Heart right ventricle (tissue), 16 donors: ENCODE results near the gene SMARCAL1. TPM values are rescaled to one million over a fixed set of nuclear protein-coding genes. Genes with fewer than 3 reads are reported as not detected.
"Not testable (repeated sequence)": the region's sequence is repeated elsewhere in the genome, so short reads cannot be mapped to it uniquely, and the experiment has no call there.

ENCODE experiments used
- ATAC-seq, 8 donors: fragments of 200-7000 bp; cut with Tn5 transposase; one replicate each; pipeline ENCODE4 v1.9.1; 2020; ENCODE audit warnings: mild to moderate bottlenecking in 8 of 8, moderate library complexity in 8 of 8, moderate number of reproducible peaks in 1 of 8
- DNase-seq, 2 donors: peaks; one replicate each; pipeline ENCODE4 v3.0.0-alpha.2; 2020
- H3K27ac ChIP-seq, 10 donors: fragments of 200-600 bp; sonication (generic) in 2 of 10; one replicate each; pipeline versions ENCODE4 v1.5.0 to v1.8.0; 2020 to 2022; ENCODE audit warnings: mild to moderate bottlenecking in 3 of 10
- H3K27me3 ChIP-seq, 7 donors: fragments of 200-600 bp; one replicate each; pipeline ENCODE4 v1.8.0; 2021 to 2022; ENCODE audit warnings: mild to moderate bottlenecking in 2 of 7
- H3K36me3 ChIP-seq, 9 donors: fragments of 200-600 bp; sonication (generic) in 1 of 9; one replicate each; pipeline versions ENCODE4 v1.5.0 to v1.8.0; 2020 to 2022; ENCODE audit warnings: mild to moderate bottlenecking in 2 of 9
- H3K4me1 ChIP-seq, 9 donors: fragments of 200-600 bp; sonication (generic) in 1 of 9; one replicate each; pipeline versions ENCODE4 v1.5.0 to v1.8.0; 2020 to 2022; ENCODE audit warnings: mild to moderate bottlenecking in 4 of 9
- H3K4me3 ChIP-seq, 10 donors: fragments of 200-600 bp; sonication (generic) in 2 of 10; one replicate each; pipeline versions ENCODE4 v1.5.0 to v1.8.0; 2020 to 2022; ENCODE audit warnings: mild to moderate bottlenecking in 7 of 10, moderate library complexity in 2 of 10
- H3K9me3 ChIP-seq, 11 donors: fragments of 200-600 bp in 10 of 11; sonication (generic) in 2 of 11; one replicate each; pipeline versions ENCODE4 v1.5.0 to v1.8.0; 2013 to 2022; ENCODE audit warnings: mild to moderate bottlenecking in 2 of 11, control low read depth in 1 of 11, moderate library complexity in 1 of 11
- WGBS, 2 donors: extraction: QIAGEN DNeasy Blood & Tissue Kit; methylation state at CpG; one replicate each; pipeline ENCODE4 v1.1.7; 2013; ENCODE audit warnings: inconsistent platforms in 1 of 2; 5-methylcytosine and 5-hydroxymethylcytosine counted together
- intact Hi-C, 10 donors: fragments of 100-400 bp; cut with DNase I; formaldehyde crosslinking; loops; one replicate each; pipeline versions ENCODE4 v1.11.1 to v1.14.2; 2022
- polyA plus RNA-seq, 2 donors: library from polyadenylated mRNA; stranded (reverse); fragments of 200-250 nt; gene quantifications; one replicate each; pipeline ENCODE4 v1.2.3, GENCODE V29; 2013
- total RNA-seq, 10 donors: library from RNA; stranded (reverse); fragmentation: NEBNext Ultra II Directional in 3 of 10; extraction: Animal tissue kit (Norgen Biotek cat#: 25700) in 3 of 10; gene quantifications; one replicate each; pipeline versions ENCODE4 v1.2.1 to v1.2.4, GENCODE V29; 2021 to 2023
- TF ChIP-seq, protein P1 (sequence below), 9 donors: fragments of 200-600 bp; sonication (generic) in 2 of 9; IDR thresholded peaks; one replicate each; pipeline versions ENCODE4 v1.5.0 to v1.8.0; 2021 to 2022; ENCODE audit warnings: antibody characterized with exemption in 9 of 9, mild to moderate bottlenecking in 5 of 9, moderate library complexity in 1 of 9
- donor health status: Arrhythmogenic right ventricular cardiomyopathy.
- donor health status: ischemic (EF 13 %, LVEDD 7.1; RV severe dilation, severe dysfunction).
- donor health status: healthy with polysubstance abuse.
- donor health status: DM: no; HTN: yes; CAD: no.
- donor health status: DM: no; HTN: no; CAD: no.
- donor health status: ischemic (EF 25% LVEDD 6.9; RV normal size, moderate dysfunction).
- donor health status: ischemic (EF 25% LVEDD 5.7; RV mildly dilated, moderate dysfunction).
- donor health status: healthy.
- donor health status: DM: yes; HTN: yes; CAD: no.
- donor health status: Ischemic cardiomyopathy.
- donor health status: ischemic (EF 35%, LVEDD 5.7; RV mildly dilated, moderate dysfunction).
- donor health status: nonischemic (EF 11% LVEDD 7.7; RV severe dilation, severe dysfunction).
- donor health status: DM: yes; HTN: yes; CAD: no.
- donor health status: PGD.
- donor health status: ischemic (EF 29% LVEDD 5.4; RV normal size, mild dysfunction).
- donor health status: nonischemic (EF 23%, LVEDD 6.1; RV moderate dilation, normal function).

The SMARCAL1 gene
- total and polyA plus RNA-seq, 12 donors, result 3.8 to 14.8 (median 9.6) TPM

DNA sequence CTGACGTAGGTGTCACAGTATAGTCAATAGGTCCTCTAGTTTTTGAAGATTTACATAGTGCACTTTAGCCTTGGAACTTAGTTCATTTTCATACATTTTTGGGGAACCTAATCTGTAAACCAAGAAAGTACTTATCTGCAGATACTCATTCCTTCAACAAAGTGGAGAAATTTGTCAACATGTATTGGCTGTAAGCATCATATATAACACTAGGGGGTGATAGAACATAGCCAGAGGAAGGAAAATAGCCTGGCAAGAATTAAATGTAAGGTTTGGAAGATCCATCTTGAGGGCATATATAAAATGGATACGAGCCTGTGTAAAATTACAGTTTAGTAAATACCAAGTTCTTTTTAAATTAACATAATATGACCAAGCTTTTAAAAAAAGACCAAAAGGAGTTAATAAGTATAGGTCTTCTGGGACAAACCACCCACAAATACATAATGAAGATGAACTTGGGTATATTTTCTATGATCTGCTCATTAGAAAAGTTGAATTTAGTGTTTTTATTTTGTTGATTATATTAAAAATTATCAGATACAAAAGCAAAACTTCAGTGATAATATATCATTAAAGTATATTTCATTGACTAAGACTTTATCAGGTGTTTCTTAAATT is 104.6 kb downstream of the SMARCAL1 start:
- H3K4me1 ChIP-seq, result peaks cover 0 to 10% (median 5%) of the 10 kb centered on the region in 9 donors
- TF ChIP-seq, protein P1, sequence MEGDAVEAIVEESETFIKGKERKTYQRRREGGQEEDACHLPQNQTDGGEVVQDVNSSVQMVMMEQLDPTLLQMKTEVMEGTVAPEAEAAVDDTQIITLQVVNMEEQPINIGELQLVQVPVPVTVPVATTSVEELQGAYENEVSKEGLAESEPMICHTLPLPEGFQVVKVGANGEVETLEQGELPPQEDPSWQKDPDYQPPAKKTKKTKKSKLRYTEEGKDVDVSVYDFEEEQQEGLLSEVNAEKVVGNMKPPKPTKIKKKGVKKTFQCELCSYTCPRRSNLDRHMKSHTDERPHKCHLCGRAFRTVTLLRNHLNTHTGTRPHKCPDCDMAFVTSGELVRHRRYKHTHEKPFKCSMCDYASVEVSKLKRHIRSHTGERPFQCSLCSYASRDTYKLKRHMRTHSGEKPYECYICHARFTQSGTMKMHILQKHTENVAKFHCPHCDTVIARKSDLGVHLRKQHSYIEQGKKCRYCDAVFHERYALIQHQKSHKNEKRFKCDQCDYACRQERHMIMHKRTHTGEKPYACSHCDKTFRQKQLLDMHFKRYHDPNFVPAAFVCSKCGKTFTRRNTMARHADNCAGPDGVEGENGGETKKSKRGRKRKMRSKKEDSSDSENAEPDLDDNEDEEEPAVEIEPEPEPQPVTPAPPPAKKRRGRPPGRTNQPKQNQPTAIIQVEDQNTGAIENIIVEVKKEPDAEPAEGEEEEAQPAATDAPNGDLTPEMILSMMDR (IDR thresholded peaks at IDR 0.05), result peak; percentile 53 to 86 (median 79)
- no peak overlapping the region for H3K4me3 ChIP-seq
- H3K9me3 ChIP-seq, result no peaks in the 10 kb centered on the region
- DNase-seq (no peak), ATAC-seq (peak in 4 of 8 donors; percentile 27 to 45 (median 41))
- 46 to 48% methylated on average over 2 of the region's 2 CpGs for WGBS, 2 donors
- intact Hi-C loops, result loop anchor here in 6 of 10 donors (5.0 to 10.0 kb wide), 5 partner anchors 995 to 1240 kb away; no protein-coding TSS in a partner anchor
- H3K27me3 ChIP-seq, result no peaks in the 10 kb centered on the region
- H3K36me3 ChIP-seq, result no peaks in the 10 kb centered on the region
- H3K27ac ChIP-seq, result no peak overlapping the region

DNA sequence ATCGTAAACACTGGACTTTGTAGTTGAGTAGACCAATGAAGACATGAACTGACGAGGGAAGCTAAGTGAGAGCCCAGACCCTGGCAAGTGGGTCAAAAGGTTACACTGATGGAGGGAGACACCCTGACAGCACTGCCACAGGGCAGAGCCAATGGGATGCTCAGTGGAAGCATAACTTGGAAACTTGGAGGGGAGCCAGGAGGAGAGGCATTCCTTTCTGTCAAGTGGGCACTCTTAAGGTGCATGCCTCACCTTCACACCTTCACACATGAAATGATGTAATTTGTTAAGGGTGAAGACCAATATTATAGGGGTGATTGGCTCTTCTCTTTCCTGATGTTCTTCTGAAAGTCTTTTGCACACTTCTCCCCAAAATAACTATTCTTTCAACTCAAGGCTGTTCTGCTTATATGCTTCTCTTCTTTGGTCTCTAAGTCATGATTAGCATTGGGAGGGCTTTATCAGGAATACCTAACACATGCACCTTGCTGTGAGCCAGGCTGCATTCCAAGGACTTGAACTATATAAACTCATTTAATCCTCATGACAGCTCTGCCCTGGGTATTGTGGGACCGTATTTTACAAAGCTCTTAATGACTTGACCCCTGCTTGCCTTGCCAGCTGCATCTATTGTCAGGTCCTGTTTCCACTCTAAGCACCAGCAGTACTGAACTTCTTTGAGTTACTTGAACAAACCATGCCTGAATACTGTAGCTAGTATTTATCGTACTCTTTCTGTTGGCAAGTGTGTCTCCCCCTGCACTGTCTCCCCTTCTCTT is 105.4 kb downstream of the SMARCAL1 start:
- 86 to 91% methylated on average over 4 of the region's 4 CpGs for WGBS, 2 donors

GRCh38 chr2:216518566-216519119 is 106.4 kb downstream of the SMARCAL1 start:
- intact Hi-C loops, result loop anchor here (1.0 to 10.0 kb wide), 8 partner anchors 146 to 1239 kb away; no protein-coding TSS in a partner anchor
- H3K4me3 ChIP-seq, H3K27ac ChIP-seq, H3K9me3 ChIP-seq, DNase-seq, H3K36me3 ChIP-seq, H3K27me3 ChIP-seq, ATAC-seq: not testable (repeated sequence)
- H3K4me1 ChIP-seq, result peaks cover 0 to 10% (median 5%) of the 10 kb centered on the region in 9 donors
- WGBS, 2 donors, result 87 to 89% methylated on average over 9 of the region's 9 CpGs

More for the DNA sequence above, 105.4 kb downstream of the SMARCAL1 start:
- TF ChIP-seq, protein P1 (IDR thresholded peaks at IDR 0.05), result no peak
- ATAC-seq (peak in 1 of 8 donors; percentile 12), DNase-seq (no peak)
- Histone ChIP-seq H3K9me3 (no peaks in the 10 kb centered on the region), H3K4me1 (peaks cover 0 to 10% (median 5%) of the 10 kb centered on the region in 9 donors), H3K27me3 (no peaks in the 10 kb centered on the region), H3K4me3 (no peak overlapping the region), H3K27ac (no peak overlapping the region), H3K36me3 (no peaks in the 10 kb centered on the region)
- intact Hi-C loops, result loop anchor here (1.0 to 10.0 kb wide), 8 partner anchors 147 to 1240 kb away; no protein-coding TSS in a partner anchor

DNA sequence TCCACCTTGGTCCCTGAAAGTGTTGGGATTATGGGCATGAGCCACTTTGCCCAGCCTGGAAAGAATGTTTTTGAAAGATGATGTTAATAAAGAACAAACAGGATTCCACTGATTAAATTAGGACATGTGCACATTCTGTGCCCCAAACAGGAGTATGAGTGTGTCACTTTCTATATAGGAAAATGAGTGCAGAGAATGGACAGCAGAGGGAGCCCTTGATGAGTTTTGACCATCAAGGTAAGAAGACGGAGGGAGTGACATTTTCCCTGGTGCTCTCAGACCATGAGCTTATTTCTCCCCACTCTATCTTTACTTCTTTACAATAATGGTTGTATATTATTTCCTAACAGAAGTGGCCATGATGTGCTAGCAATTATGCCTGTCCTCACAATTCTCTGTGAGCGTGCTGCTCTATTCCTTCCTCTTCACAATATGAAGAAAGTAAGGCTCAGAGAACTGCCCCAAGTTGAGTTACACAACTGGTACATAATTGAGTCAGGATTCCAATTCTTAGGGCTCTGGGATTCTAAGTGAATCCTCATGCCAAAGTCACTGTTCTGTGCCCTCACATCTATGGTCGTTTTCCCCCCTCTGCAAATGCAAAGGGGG is 107.0 kb downstream of the SMARCAL1 start:
- peaks cover 0 to 10% (median 5%) of the 10 kb centered on the region in 9 donors for H3K4me1 ChIP-seq
- no peaks in the 10 kb centered on the region for H3K27me3 ChIP-seq
- intact Hi-C loops, result loop anchor here (1.0 to 10.0 kb wide), 8 partner anchors 146 to 1238 kb away; no protein-coding TSS in a partner anchor
- no peak overlapping the region for H3K27ac ChIP-seq
- TF ChIP-seq, protein P1 (IDR thresholded peaks at IDR 0.05), result peak; percentile 69 to 91 (median 81)
- 59 to 63% methylated on average over 3 of the region's 3 CpGs for WGBS, 2 donors
- H3K4me3 ChIP-seq, result no peak overlapping the region
- ATAC-seq, result peak; percentile 63 to 89 (median 87)
- peaks cover 0 to 3% (median 0%) of the 10 kb centered on the region in 11 donors for H3K9me3 ChIP-seq
- H3K36me3 ChIP-seq, result no peaks in the 10 kb centered on the region
- DNase-seq, result peak in 1 of 2 donors; percentile 86
